SK-N-DZ (cell line): ENCODE results near the gene RIMS3.
A peak's percentile ranks its signal among the peaks of the same experiment; 100 is the strongest.

Experiments
- DNase-seq: peaks from one replicate; pipeline ENCODE4 v3.0.0-alpha.2; 2015; ENCODE audit warnings: low spot score

RIMS3 gene

GRCh38 chr1:40691538-40692428 is 26.3 kb upstream of the RIMS3 start, which contains the start of gene NFYC:
TSS of gene NFYC (plus strand) at chr1:40691704. CDS start at chr1:40738844, 47,140 bp downstream.
- peak; percentile 99 for DNase-seq

- DNase-seq: no peak
These were observed 25.5 kb upstream of the RIMS3 start for GRCh38 chr1:40690771-40691537.

- no peak for DNase-seq
These were observed 24.3 kb upstream of the RIMS3 start for GRCh38 chr1:40689737-40690136.

- no peak for DNase-seq
These were observed 22.2 kb upstream of the RIMS3 start for GRCh38 chr1:40687661-40688060.

GRCh38 chr1:40687059-40687458 is 21.6 kb upstream of the RIMS3 start:
- no peak for DNase-seq

GRCh38 chr1:40684669-40685068 is 19.2 kb upstream of the RIMS3 start:
- no peak for DNase-seq

GRCh38 chr1:40679165-40679953 is 13.9 kb upstream of the RIMS3 start:
- no peak for DNase-seq

GRCh38 chr1:40676501-40676900 is 11.0 kb upstream of the RIMS3 start:
- DNase-seq: no peak

GRCh38 chr1:40673452-40673851 is 8.0 kb upstream of the RIMS3 start:
- no peak for DNase-seq

- DNase-seq: peak; percentile 72
These were observed 3.5 kb upstream of the RIMS3 start for GRCh38 chr1:40668769-40669525.

- no peak for DNase-seq
These were observed 691 bp downstream of the RIMS3 start for GRCh38 chr1:40664791-40665190.

- DNase-seq: peak; percentile 20
These were observed 1.3 kb downstream of the RIMS3 start for GRCh38 chr1:40664167-40664537.

- DNase-seq: peak; percentile 99
These were observed 1.9 kb downstream of the RIMS3 start for GRCh38 chr1:40663324-40664166.

GRCh38 chr1:40662864-40663263 is 2.6 kb downstream of the RIMS3 start:
- no peak for DNase-seq

- DNase-seq: peak; percentile 49
These were observed 3.3 kb downstream of the RIMS3 start for GRCh38 chr1:40662151-40662550.

GRCh38 chr1:40661678-40662077 is 3.8 kb downstream of the RIMS3 start:
- DNase-seq: no peak

GRCh38 chr1:40659649-40659947 is 5.9 kb downstream of the RIMS3 start:
- no peak for DNase-seq

- no peak for DNase-seq
These were observed 6.5 kb downstream of the RIMS3 start for GRCh38 chr1:40658751-40659648.

- DNase-seq: no peak
These were observed 8.4 kb downstream of the RIMS3 start for GRCh38 chr1:40657046-40657445.
